GM19468 (cell line): ENCODE measurements around the gene MAGI2.

Experiments used
- ATAC-seq: cut with Tn5 transposase; IDR thresholded peaks from one replicate; pipeline ENCODE4 v1.9.1; 2021; ENCODE audit warnings: mild to moderate bottlenecking, moderate library complexity, moderate number of reproducible peaks; ENCODE audit not compliant: unreplicated experiment; ENCODE audit errors: extremely low read depth

MAGI2 gene

DNA sequence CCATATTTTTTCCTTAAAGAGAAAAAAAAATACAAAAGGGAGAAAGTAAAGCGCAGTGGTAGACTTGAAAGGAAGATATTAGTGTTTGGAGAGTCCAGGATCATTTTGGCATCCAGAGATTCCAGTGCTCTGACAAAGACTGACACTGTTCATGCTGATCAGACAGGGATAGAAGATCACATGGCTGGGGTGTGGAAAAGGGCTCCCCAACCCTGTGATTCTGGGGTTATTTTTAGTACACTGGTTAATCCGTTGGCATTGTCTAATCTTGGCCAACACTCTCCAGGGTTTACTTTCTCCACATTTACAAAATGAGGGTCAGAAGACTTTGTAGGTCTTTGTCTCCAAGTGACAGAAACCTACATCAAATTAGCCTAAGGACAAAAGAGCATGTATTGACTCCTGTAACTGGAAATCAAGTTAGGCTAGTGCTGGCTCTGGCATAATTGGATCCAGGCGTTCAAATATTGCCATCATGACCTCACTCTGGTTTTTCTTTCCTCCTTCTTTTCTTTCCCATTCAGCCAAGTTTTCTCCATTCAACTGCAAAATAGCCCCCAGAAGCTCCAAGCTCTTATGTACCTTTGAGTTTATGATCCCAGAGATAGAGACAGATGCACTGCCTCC is 1473.3 kb downstream of the MAGI2 start:
- ATAC-seq = no peak

DNA sequence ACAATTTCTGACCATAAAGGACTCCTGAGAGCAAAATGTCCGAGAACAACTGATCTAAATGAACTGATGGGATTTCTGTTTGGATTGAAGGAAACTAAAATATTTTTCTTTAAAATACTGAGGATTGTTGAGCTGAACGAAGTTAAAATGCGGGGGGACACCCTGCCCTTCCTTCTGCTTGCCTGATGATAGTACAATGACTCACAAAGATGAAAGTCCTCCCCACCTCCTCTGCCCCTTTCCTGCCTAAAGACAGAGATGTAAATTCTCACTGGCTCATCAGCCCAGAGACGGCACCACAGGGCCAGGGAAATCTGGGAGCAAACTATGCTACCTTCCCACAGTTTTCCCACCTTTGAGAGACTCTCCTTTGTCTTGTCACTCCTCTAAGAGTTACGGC is 1474.2 kb downstream of the MAGI2 start:
- no peak for ATAC-seq

GRCh38 chr7:77975672-77976480 is 1477.6 kb downstream of the MAGI2 start:
- ATAC-seq = no peak

DNA sequence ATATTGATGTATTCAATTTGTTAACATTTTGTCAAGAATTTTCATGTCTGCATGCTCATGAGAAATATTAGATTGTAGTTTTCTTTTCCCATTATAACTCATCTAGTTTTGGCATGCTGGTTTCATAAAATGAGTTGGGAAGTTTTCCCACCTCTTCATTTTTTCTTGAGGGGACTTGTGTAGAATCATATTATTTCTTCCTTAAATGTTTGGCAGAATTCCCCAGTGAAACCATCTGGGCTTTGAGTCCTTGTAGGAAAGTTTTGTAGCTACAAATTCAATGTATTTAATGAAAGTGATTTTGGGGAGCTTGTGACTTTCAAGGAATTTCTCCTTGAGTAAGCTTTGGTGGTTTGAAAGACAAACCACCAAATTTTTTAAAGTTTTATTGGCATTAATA is 1481.7 kb downstream of the MAGI2 start:
- no peak for ATAC-seq

GRCh38 chr7:77967429-77967828 is 1486.0 kb downstream of the MAGI2 start:
- no peak for ATAC-seq
